Testis (tissue), 2 donors: ENCODE measurements around the gene GIMAP1.

Source experiments
- CTCF ChIP-seq, 3 experiments: fragments of 450-650 bp in 2 of 3; fragments of 200-600 bp in 1 of 3; sonication (generic) in 1 of 3; IDR thresholded peaks; one replicate each; pipeline ENCODE4 v1.5.1; 2016 to 2019; ENCODE audit warnings: antibody characterized with exemption in 3 of 3, mild to moderate bottlenecking in 2 of 3, moderate library complexity in 1 of 3
- POLR2A ChIP-seq: fragments of 450-650 bp; IDR thresholded peaks from one replicate; pipeline ENCODE4 v1.6.1; 2017; ENCODE audit warnings: antibody characterized with exemption, mild to moderate bottlenecking, moderate library complexity

DNA sequence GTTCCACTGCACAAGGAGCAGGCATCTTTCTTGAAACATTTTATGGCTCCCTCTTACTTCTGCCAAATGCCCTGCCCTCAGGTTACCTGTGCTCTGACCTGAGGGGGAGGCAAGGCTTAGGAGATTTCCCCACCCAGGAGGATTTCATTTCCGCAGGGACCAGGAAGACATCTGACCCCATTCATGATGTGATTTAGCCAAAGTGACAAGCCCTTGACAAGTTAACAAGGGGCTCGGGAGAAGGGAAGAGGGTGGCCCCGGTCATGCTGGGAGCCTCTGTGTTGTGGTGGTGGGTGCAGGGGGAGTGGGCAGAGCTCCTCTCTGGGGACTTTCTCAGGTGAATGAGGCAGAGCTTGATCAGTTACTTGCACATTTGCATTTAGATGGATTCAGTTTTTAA is 39.8 kb downstream of the GIMAP1 start:
- TF ChIP-seq CTCF (IDR thresholded peaks at IDR 0.05) (no peak), POLR2A (no peak)
